Fibroblast of skin of back (primary cell): ENCODE measurements around the gene DROSHA.

ENCODE experiments used
- DNase-seq: peaks from one replicate; pipeline ENCODE4 v3.0.0-alpha.2; 2013

DROSHA gene

DNA sequence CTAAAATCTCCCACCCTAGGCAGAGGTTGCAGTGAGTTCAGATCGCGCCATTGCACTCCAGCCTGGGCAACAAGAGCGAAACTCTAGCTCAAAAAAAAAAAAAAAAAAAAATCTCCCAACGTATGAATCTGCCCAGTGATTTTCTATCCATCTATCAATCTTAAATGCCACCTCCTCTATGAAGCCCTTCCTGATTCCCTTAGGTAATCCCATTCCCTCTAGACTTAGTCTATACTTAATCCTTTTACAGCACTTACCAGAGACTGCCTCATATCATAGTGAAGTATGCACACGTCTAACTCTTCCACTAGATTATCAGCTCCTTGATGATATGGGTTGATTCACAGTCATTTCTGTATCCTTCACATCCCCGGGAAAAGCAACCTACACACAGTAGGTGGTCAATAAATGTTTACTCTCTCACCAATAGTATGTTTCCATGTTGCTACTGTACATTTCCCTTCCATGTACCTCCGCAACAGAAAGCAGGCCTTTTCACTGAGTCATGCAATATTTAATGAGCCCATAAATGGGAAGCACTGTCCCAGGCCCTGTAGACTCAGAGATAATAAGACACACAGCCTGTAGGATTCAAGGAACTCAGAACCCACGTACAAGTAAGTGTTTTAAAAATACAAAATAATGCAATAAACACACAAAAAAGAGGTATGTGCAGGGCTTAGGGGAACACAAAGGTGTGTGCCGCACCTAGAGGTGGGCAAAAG, 1.2 kb downstream of the DROSHA start:
- peak; percentile 14 for DNase-seq

- no peak for DNase-seq
These were observed 8.9 kb downstream of the DROSHA start for GRCh38 chr5:31523041-31523440.

GRCh38 chr5:31516802-31517201, 15.1 kb downstream of the DROSHA start:
- no peak for DNase-seq

- no peak for DNase-seq
These were observed 20.6 kb downstream of the DROSHA start for GRCh38 chr5:31511305-31511704.

- DNase-seq = no peak
These were observed 27.4 kb downstream of the DROSHA start for GRCh38 chr5:31504529-31504928.

DNA sequence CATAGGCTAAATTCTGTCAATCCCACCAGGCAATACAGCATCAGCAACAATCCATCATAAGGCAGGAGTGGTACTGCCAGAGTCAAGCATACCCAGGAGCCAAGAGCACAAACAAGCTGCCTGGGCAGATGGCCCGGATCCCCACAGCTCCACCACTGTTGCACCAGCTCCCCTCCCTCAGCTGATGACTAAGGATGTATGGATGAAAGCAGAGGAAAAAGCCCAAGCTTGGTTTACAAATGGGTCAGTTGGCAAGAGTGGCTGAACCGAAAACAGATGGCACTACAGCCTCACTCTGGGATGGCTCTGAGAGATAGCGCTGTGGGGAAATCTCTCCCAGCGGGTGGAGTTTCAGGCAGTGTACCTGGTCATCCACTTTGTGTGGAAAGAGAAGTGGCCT, 29.4 kb downstream of the DROSHA start:
- DNase-seq = no peak

GRCh38 chr5:31500256-31500655, 31.6 kb downstream of the DROSHA start:
- DNase-seq = no peak

- no peak for DNase-seq
These were observed 35.0 kb downstream of the DROSHA start for GRCh38 chr5:31496891-31497290.

- no peak for DNase-seq
These were observed 35.6 kb downstream of the DROSHA start for GRCh38 chr5:31496301-31496700.

GRCh38 chr5:31495336-31495735, 36.6 kb downstream of the DROSHA start:
- no peak for DNase-seq

- DNase-seq = no peak
These were observed 39.0 kb downstream of the DROSHA start for GRCh38 chr5:31492869-31493268.

DNA sequence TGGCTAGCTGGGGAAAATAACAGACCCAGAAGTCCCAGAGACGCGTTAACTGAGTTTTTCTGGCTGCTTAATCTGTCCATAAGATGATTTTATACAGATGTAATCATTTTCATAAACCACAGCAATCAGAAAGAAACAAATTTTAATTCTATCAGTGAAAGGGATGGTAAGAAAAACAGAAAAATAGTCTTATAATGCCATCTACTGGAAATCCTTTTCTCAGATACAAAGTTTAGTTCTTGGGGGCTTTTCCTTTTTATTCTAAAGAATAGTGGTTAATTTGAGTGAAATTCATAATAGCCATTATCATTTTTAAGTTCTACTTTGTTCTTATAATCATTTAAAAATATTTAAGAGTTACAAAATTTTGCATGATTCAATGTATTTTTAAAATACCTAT, 44.4 kb downstream of the DROSHA start:
- DNase-seq = peak; percentile 14

- no peak for DNase-seq
These were observed 45.5 kb downstream of the DROSHA start for GRCh38 chr5:31486441-31486840.

- no peak for DNase-seq
These were observed 46.3 kb downstream of the DROSHA start for GRCh38 chr5:31485376-31486207.

- DNase-seq = peak; percentile 15
These were observed 50.2 kb downstream of the DROSHA start for GRCh38 chr5:31481531-31482165.

GRCh38 chr5:31479706-31480105, 52.2 kb downstream of the DROSHA start:
- no peak for DNase-seq

DNA sequence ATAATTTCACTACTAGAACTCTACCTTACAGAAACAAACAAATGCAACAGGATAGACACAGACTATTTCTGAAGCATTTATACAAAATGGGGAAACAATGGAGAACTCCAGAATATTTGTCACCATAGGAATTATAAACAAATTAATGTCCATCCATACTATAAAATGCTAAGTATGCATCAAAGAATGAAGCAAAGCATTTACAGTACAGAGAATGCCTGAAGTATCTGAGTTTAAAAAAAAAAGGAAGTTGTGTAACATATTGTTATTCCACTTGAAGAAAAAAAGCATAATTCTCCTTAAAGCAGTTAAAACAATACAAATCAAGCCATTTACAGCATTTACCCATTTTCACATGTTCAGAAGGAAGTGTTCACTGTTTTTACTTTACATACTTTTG, 53.0 kb downstream of the DROSHA start:
- DNase-seq = peak; percentile 54

- DNase-seq = no peak
These were observed 53.9 kb downstream of the DROSHA start for GRCh38 chr5:31477971-31478370.

DNA sequence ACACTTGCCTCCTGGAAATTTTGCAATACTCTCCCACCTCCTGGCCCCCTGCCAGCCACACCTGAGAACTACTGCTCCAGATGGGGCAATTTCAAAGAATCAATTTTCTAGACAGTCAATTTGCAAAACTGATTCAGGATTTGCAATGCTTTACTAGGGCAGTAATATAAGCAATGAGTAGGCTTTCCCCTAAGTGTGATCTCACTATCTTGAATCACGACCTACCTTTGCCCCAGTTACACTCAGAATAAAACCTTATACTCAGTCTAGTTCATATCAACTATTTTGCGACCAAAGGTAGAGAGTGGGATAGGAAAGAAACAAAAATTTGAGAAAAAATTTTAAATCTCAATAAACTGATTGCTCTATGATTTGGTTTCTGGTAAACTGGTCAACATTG, 54.4 kb downstream of the DROSHA start:
- no peak for DNase-seq

GRCh38 chr5:31476738-31477141, 55.2 kb downstream of the DROSHA start:
- DNase-seq = no peak

DNA sequence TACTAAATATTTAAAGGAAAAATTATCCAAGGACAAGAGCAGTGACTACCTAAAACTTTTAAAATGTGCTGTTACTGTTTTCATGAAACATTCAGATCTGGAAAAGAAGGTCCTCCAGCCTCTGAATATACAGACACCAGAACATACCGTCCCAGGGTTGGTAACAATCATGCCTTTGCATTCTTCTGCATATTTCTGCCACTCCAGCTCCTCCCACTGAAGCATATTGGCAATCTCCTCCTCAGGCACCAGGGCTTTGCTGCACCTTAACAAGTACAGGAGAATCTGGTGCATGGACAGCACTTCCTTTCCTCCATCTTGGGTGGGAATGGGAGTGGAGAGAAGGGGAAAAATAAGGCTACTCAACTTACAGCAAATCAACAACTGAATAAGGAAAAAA, 60.0 kb downstream of the DROSHA start:
- DNase-seq = peak; percentile 23

GRCh38 chr5:31471040-31471439, 60.9 kb downstream of the DROSHA start:
- no peak for DNase-seq

- peak; percentile 84 for DNase-seq
These were observed 61.3 kb downstream of the DROSHA start for GRCh38 chr5:31470608-31471007.

DNA sequence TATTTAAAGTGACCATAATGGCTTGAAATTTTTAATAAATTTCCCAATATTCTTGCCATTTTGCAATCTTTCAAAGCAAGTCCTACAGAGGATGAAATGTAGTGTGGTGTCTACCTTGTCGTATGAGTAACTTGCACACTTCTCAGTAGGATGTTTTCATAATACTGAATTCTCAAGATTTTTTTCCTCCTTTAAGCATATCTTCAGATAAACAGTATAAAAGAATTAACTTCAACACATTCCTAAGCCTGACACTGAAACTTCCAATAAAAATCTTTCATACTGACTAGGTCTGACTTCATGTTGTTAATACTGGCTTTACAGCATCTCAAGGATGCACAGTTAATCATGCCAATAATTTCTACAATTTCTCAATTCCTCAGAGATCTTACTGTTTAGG, 62.0 kb downstream of the DROSHA start:
- peak; percentile 54 for DNase-seq
